Skeletal muscle cell (primary cell): ENCODE results near the gene TMEM164.
A peak's percentile ranks its signal among the peaks of the same experiment; 100 is the strongest.

ENCODE experiments used
- DNase-seq: peaks from one replicate; pipeline ENCODE4 v3.0.0-alpha.2; 2010; ENCODE audit warnings: low read depth
- H3K4me3 ChIP-seq: 2 replicates; pipeline ENCODE4 v1.5.1; 2011; ENCODE audit warnings: low read depth, mild to moderate bottlenecking, control low read depth, low read length, moderate library complexity

TMEM164 gene

DNA sequence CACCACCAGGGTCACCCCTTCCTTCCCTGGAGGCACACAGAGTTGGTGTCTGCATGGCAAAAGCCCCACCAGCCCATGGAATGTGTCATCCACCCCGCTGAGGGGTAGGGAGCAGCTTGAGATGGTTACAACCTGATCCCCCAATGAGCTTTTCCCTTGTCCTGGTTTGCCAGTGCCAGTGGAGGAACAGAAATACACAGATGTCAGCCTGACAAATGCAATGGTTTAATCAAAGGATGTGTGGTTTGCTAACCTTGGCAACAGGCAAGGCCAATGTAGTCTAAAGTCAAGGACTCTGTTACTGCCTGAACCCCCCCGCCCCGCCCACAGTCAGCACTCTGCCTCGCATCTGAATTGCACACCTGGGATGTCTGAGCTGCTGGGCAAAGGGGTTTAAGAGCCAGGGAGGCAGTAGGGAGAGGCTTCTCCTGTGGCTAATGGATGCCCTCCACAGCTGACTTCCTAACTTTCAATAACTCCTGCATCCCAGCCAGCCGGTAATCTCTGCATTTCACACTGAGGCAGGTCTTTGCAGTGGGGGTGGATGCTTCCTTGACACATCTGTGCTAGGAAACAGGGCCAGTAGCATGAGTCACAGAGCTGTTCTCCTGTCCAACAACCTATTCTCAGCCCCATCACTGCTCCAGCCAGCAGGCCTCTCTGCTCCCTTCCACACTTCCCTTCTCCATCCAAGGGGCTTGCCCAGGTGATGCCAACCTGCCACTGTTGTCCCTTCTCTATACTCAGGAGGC lies 177.4 kb downstream of the TMEM164 start:
- peak; percentile 71 for DNase-seq
- no peak overlapping the region for H3K4me3 ChIP-seq

DNA sequence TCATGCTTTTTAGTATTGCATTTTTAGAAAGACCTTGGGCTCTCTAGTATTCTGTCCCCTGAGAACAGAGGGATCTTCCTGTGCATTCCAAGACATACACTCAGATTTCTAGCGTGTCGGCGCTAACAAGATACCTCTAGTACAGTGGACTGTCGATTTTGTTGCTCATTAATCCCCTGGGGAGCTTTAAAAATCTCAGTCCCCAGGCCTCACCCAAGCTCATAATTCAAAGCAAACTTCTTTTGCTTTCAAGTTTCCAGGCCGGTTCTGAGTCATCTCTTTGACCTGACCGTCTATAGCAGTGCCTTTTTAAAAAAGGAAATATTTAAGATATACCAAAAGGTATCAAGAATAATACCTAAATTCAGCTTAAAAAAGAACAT lies 178.0 kb downstream of the TMEM164 start:
- DNase-seq, result peak; percentile 61
- H3K4me3 ChIP-seq, result no peak overlapping the region

DNA sequence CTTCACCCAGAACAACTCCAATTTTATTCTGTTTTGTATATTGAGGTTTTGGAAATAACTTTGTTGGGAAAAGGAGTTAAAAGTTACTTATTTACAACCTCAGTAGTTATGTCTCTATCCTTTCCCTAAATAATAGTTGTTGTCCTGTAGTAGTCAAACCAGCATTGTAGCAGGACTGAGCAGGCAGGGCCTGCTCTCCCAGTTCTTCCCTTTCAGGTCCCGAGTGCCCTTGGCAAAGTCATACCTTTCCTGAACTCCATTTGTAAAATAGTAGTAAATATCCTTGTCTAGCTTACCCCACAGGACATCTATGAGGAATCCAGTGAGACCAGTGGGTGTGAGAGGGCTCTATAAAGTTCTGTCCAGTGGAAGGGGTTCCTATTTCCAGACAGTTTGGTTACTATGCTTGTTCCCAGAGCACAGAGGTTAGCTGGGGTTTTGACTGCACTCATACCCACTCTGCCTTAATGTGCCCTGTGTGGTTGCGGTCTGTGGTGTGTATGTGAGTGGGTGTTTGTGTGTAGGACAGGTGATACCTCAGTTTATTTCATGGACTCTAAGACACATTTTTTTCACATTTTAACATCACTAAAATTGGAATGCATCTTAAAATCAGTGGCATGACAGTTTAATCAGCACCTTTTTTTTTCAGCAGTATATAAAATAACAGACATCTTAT lies 178.7 kb downstream of the TMEM164 start:
- H3K4me3 ChIP-seq, result no peak overlapping the region
- DNase-seq, result no peak

DNA sequence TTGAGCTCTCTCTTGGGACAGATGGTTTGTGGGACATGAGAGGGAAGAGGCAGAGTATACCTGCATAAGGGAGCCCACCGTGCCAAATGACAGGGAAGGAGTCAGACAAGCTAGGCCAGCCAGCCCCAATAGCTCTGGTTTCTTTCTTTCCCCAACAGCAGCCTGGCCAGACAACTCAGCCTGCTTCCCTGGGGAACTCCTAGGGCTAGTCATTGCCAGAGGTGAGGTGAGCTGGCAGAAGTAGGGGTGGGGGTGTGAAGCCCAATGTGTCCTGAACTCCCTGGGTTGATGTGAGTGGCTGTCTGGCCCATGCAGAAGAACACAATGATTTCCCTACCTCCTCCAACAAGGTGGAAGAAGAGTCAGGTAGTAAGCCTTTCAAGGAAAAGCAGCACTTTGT lies 179.4 kb downstream of the TMEM164 start:
- H3K4me3 ChIP-seq, result no peak overlapping the region
- DNase-seq, result no peak

DNA sequence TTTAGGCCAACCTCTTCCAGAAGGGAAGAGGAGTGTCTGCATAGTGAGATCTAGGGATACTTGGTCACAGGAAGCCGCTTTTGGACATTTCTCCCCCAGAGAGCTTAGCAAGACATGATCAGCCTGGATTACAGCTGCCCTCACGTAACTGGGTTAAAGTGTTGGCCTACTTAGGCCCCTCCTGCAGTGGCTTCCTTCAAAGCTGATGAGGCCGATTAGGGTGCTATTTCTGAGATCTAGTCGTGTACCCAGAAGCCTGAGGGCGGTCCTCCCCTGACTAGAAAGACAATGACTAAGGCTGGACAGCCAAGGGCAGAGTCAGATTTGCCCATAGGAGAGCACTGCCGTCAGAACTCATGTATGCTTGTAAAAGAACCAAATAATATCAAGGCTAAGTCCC lies 180.0 kb downstream of the TMEM164 start:
- no peak overlapping the region for H3K4me3 ChIP-seq
- no peak for DNase-seq

DNA sequence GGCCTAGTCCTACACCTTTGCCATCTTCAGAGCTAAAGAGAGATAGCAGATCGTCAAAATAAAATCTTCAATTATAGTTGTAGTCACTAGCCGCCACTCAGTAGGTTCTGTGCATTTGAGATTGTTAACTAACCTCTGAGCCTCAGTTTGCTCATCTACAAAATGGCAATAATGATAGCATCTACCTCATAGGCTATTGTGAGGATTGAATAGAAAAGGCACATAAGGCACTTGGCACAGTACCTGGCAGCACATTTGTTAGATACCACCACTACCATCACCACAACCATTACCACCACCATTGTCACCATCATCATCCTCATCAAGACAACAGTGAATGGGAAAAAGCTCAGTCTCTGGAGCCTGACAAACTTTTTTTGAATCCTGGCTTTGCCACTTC lies 180.4 kb downstream of the TMEM164 start:
- DNase-seq, result no peak
- H3K4me3 ChIP-seq, result no peak overlapping the region

DNA sequence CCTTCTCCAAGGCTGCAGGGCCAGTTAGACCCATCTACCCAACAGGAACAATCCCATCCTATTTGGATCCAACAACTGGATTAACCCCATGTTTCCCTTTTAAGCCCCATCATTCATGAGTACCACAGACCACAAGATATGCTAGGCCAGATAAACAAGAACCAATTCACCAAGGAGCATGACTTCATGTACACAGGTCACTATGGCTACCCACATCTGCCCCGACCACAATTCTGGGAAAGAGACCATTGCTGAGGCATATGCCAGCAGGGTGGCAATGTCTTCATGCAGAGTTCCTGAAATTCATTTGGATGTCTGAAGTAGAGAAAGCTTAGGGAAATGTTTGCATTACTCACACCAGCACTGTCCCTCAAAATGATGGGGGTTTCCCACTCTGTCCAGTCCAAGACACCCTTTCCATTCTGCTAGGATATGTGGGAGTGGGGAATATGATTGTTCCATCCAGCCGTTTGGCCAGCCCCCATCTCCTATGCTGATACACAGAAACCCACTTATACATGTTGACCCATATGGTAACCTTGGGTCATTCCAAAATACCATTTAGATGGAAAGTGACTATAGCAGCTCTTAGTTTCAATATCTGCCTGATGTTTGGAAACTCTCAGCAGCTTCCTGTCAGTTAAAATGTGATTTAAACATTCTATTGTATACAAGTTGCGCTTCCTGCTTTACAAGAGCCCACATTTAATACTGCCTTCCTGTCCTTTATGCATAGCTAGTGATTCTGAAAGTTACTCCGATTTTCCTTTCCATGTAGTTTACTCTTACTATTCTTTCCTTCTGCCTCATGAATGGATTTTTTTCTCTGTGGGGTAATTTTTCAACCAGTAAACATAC lies 186.0 kb downstream of the TMEM164 start:
- DNase-seq, result no peak
- H3K4me3 ChIP-seq, result no peak overlapping the region

DNA sequence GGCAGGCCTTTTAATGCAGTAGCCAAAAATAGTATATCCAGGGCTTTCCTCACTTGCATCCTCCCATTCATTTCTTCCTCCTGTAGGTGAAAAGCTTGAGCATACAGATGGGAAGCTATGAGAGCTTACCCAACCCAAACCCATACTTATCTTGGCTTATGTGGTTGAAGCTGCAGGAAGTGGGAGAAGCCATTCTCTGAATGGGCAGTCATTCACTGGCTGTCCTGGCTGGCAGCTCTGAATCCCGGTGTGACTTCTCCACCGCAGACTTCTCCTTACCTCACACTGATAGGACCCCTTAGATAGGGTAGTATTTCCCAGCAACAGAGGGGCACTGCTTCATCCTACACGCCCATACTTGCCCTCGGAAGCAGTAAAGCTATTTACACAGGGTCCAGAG lies 189.6 kb downstream of the TMEM164 start:
- DNase-seq, result no peak
- no peak overlapping the region for H3K4me3 ChIP-seq

DNA sequence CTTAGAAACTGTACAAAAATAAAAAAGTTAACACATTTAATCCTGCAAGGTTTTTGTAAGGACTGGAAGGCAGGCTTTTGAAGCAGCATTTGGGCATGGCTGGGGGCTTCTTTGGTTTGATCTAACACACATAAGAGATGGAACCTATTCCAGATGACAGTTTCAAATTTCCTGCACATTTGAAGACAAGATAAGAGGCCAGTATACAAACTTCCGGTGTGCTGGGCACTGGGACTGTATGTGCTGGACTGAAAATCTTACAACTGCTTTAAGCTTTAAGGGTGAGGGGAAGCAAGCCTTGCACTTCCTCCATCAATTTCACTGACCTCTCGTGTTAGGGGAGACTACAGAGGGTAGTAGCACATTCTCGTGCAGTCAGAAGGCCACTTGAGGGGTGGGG lies 192.1 kb downstream of the TMEM164 start:
- no peak for DNase-seq
- H3K4me3 ChIP-seq, result no peak overlapping the region

DNA sequence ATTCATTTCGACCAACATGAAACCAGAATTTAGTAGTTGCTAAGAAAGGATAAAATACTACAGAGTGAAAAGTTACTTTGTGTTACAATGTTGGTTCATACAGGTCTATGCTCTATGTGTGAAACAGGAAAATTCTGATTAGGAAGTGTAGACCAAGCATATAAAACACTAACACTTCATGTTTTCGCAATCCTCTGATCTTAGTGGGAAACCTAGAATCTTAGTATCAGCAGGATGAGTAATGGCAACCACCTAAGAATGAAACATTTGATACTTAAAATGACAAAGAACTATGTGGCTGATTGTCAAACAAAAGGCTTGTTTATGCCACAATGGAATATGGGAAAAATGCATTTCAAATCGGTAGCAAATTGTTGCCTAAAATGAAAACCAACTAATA lies 198.9 kb downstream of the TMEM164 start:
- no peak for DNase-seq
- H3K4me3 ChIP-seq, result no peak overlapping the region

DNA sequence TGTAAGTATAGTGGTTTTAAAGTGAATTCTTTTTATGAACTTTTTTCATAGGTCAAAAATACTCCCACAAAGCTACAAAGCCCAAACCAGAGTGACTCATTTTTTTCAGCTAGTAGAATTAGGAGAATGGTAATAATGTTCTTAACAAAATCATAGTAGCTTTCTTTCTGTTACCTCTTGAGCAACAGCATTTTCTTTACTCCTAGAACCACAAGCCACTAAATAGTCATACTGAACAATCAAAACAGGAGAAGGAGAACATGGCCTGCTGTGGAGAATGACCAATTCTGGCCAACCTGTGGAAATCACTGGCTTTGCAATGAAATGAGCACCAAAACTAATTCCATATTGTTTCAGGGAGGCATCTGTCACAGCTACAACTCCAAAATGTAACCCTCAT lies 202.1 kb downstream of the TMEM164 start:
- H3K4me3 ChIP-seq, result no peak overlapping the region
- peak; percentile 62 for DNase-seq

DNA sequence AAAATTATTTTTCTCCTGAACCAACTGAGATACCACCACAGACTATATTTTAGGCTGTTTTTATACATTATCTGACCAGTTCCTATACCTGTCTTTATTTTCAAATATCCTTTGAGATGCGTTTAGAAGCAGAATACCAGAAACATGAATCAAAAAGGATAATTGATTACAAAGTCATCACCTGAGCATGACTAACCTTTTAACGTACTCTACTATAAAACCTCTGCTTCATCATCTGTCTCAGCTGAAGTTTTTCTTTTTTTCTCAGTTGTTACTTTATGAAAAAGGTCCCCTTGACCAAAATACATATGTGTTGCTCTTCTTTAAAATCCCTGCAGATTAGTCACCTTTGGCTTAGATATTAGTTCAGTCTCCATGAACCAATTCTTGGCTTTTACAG lies 205.2 kb downstream of the TMEM164 start:
- H3K4me3 ChIP-seq, result no peak overlapping the region
- no peak for DNase-seq

DNA sequence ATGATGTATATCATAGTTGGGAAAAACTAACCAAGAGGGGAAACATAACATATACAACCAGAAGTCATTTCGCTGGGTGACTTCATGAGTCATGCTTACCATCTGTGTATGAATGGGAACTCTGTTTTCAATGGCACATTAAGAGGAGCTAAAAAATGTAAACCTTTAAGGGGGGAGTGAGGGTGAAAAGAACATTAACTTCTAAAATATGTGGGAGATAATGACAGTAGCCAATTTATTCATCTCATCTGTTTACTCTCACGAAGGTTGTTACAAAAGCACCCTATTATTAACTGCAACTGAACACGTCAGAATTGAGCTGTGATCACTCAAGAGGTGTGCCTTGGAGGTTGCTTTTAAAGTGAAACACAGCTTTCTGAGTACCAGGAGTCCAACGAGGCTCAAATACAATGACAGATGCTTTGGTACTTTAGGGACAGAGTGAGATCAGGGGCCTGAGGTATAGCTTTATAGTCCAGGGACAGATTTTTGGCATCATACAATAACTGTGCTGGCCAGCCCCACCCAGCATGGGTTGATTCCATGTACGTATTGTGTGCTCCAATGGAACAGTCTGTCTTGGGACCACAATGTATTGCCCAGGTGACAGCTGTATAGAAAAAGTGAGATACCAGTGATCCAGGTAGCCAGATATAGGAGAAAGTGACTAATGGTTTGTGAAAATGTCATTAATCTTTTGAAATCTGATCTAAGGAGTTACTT lies 207.7 kb downstream of the TMEM164 start:
- no peak overlapping the region for H3K4me3 ChIP-seq
- DNase-seq, result peak; percentile 75

DNA sequence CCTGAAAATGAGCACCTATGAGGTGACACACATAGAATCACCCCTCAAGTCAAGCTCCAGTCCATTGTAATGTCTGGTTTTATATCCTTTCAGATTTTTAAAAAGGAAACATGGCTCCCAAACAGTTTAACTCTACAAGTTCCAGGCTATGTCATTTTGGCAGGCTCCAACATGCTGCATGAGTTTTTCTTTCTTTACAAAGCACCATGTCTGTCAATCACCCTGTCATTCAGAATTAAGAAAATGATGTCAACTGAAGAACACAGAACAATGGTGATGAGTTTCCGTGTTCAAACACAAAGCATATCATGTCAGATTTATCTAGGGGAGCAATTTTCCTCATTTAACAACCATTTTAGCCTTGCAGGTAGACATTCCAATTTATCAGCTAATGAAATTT lies 208.4 kb downstream of the TMEM164 start:
- no peak overlapping the region for H3K4me3 ChIP-seq
- no peak for DNase-seq

DNA sequence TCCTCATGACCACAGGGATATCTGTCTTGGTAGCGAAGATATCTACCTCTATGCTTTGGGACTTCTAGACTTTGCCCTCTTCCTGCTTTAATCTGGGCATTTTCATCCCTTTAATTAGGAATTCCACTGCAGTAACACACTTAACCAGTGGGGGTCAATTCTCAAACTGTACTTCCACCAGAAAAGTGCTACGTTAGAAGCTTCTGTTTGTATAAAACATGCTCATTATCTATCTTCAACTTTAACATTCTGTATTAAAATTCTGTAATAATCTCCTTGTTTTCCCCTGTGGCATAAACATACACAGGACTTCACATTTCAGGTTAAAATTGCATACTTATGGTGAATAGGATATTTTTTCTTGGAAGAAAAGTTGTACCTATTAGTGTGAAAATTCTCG lies 209.4 kb downstream of the TMEM164 start:
- DNase-seq, result no peak

DNA sequence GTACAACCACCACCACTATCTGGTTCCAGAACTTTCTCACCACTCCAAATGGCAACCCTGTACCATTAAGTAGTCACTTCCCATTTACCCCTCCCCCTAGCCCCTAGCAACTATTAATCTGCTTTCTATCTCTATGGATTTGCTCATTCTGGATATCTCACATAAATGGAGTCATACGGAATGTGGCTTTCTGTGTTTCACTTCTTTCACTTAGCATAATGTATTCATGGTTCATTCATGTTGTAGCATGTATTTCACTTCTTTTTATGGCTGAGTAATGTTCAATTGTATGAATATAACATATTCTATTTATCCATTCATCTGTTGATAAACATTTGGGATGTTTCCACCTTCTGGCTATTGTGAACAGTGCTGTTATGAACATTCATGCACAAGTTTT lies 210.3 kb downstream of the TMEM164 start:
- DNase-seq, result no peak
- H3K4me3 ChIP-seq, result no peak overlapping the region

More for the DNA sequence above, 209.4 kb downstream of the TMEM164 start:
- H3K4me3 ChIP-seq, result no peak overlapping the region

DNA sequence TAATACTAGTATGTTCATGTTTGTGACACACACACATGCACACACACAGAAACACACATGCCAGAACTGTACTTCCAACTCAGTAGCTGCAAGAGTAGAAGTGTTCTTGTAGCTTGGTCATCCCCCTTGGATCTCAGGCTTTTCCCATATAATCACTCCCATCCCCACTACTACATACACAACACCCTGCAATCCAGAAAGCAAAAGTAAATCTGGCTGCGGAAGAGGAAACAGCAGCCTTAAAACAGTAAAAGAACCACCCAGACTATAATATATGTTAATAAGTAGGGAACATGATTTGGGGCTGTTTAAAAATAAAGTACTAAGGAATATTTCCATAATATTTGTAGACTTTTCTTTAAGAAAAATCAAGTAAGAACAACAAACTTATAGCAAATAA lies 211.8 kb downstream of the TMEM164 start:
- H3K4me3 ChIP-seq, result no peak overlapping the region
- DNase-seq, result no peak

DNA sequence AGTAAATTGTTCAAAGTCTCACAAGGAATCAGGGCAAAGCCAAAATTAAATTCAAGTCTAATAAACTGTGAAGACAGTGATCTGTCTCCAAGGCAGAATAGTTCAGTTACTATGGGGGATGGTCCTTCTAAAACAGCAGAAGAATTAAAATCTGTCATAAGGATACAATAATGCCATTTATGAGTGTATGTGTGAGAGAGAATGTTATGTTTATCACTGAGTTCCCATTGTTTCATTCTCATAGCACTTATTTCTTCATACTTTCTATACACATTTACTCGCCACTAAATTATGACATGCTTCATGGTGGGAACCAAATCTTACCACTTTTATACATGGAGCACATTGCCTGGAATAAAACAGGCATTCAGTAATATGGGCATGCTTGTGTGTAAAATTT lies 212.5 kb downstream of the TMEM164 start:
- DNase-seq, result no peak
- H3K4me3 ChIP-seq, result no peak overlapping the region

DNA sequence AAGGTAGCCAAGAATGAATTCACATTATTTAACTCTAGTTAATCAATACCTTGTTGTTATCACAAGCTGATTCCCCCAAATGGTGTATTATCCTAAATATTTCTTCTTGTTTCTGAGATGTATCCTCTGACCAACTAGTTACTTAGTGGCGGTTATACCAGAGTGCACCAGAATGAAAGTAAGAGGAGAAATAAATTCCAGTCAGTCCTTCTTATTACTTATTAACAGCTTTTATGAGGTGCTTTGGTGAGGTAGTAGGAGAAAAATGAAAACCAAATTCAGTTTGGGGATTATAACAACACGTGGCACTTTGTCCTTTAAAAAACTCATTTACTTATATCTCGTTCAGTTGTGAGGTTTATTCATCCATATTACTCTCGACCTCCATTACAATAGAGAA lies 213.1 kb downstream of the TMEM164 start:
- DNase-seq, result no peak

DNA sequence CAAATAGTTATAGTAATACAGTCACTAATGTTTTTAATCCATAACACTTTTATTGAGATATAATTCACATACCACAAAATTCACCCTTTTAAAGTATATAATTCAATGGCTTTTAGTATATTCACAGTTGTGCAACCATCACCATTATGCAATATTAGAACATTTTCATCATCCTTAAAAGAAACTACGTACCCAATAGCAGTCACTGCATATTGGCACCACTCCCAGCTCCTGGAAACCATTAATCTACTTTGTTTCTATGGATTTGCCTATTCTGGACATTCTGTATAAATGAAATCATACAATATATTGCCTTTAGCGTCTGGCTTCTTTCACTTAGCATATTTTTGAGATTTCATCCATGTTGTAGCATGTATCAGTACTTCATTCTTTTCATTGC lies 215.7 kb downstream of the TMEM164 start:
- H3K4me3 ChIP-seq, result no peak overlapping the region
- DNase-seq, result peak; percentile 81

More for the DNA sequence above, 213.1 kb downstream of the TMEM164 start:
- no peak overlapping the region for H3K4me3 ChIP-seq
